ENCODE measurements around the gene C16orf96. TPM values are rescaled to one million over a fixed set of nuclear protein-coding genes. Genes with fewer than 3 reads are reported as not detected.

C16orf96 gene
- total and polyA plus RNA-seq, 2 of the 13 experiments (the other 11 are each of a cell fraction or from before 2014, with no cell fraction given), result 0.03 TPM; not detected in 1

DNA sequence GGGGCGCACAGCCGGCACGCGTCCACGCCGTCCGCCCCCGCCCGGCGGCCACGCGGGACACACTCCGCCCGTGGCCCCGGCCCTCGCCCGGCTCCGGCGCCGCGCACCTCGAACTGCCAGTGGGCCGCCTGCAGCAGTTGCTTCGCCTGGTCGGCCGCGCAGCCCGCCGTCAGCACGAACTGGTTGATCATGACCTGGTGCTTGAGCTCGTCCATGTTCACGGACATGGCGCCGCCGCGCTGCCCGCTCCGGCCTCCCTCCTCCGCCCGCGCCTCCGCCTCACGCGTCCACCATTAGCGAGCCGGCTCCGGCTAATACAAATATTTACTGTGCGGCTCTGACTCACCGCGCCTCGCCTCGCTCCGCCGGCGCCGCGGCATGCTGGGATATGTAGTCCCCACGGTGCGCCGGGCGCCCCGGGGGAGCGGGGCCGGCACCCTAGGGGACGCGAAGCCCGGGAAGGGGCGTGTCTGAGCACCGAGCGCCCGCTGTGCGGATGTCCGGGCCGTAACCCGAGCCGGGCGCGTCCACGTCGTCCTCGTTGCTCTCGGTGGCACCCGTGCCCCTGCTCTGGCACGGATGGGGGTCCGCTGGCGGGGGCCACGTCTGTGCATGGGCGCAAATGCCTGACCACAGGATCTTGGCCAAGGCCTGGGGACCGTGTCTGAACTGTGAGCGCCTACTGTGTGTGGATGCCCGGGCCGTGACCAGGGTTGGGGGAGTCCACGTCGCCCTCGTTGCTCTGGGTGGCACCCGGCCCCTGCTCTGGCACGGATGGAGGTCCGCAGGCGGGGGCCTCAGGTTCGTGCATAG is 58.6 kb downstream of the C16orf96 start, which contains the start of gene UBALD1 (continued):
- TF ChIP-seq, protein P1, sequence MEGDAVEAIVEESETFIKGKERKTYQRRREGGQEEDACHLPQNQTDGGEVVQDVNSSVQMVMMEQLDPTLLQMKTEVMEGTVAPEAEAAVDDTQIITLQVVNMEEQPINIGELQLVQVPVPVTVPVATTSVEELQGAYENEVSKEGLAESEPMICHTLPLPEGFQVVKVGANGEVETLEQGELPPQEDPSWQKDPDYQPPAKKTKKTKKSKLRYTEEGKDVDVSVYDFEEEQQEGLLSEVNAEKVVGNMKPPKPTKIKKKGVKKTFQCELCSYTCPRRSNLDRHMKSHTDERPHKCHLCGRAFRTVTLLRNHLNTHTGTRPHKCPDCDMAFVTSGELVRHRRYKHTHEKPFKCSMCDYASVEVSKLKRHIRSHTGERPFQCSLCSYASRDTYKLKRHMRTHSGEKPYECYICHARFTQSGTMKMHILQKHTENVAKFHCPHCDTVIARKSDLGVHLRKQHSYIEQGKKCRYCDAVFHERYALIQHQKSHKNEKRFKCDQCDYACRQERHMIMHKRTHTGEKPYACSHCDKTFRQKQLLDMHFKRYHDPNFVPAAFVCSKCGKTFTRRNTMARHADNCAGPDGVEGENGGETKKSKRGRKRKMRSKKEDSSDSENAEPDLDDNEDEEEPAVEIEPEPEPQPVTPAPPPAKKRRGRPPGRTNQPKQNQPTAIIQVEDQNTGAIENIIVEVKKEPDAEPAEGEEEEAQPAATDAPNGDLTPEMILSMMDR (CRISPR knock-in tag; IDR thresholded peaks at IDR 0.05), result no peak
- no peak for TF ChIP-seq HNF4G (IDR thresholded peaks at IDR 0.05; ENCODE audit: borderline replicate concordance, low read depth, low read length)
- no peak for TF ChIP-seq HNF4G (CRISPR knock-in tag; IDR thresholded peaks at IDR 0.05; ENCODE audit: borderline replicate concordance, low read depth)
- no peak for TF ChIP-seq HHEX (CRISPR knock-in tag; IDR thresholded peaks at IDR 0.05)
- TF ChIP-seq PPARG (CRISPR knock-in tag; conservative IDR thresholded peaks at IDR 0.05), result peak; percentile 56
- TF ChIP-seq ZNF607 (CRISPR knock-in tag; IDR thresholded peaks at IDR 0.05; ENCODE audit: borderline replicate concordance), result no peak
- TF ChIP-seq AGO2 (optimal IDR thresholded peaks at IDR 0.05; ENCODE audit: low read depth, low read length), result no peak
- TF ChIP-seq ZNF770 (CRISPR knock-in tag; IDR thresholded peaks at IDR 0.05), result peak; percentile 56; the same call in 1 of the 2 replicates
- TF ChIP-seq ZNF850 (CRISPR knock-in tag; conservative IDR thresholded peaks at IDR 0.05), result no peak
- TF ChIP-seq, protein P2, sequence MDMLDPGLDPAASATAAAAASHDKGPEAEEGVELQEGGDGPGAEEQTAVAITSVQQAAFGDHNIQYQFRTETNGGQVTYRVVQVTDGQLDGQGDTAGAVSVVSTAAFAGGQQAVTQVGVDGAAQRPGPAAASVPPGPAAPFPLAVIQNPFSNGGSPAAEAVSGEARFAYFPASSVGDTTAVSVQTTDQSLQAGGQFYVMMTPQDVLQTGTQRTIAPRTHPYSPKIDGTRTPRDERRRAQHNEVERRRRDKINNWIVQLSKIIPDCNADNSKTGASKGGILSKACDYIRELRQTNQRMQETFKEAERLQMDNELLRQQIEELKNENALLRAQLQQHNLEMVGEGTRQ (IDR thresholded peaks at IDR 0.05; ENCODE audit: low read depth, low read length), result no peak
- TF ChIP-seq, protein P2 (CRISPR knock-in tag; IDR thresholded peaks at IDR 0.05; ENCODE audit: borderline replicate concordance), result no peak; the same call in 1 of the 2 replicates
- peak; percentile 78 for TF ChIP-seq ESRRA (CRISPR knock-in tag; IDR thresholded peaks at IDR 0.05; ENCODE audit: low read depth)
- 0 out of 2 replicates have a peak, but pooled peaks have one; percentile 49 for TF ChIP-seq ZNF256 (CRISPR knock-in tag; conservative IDR thresholded peaks at IDR 0.05)
- no peak for TF ChIP-seq RBM39 (IDR thresholded peaks at IDR 0.05; ENCODE audit: low read depth, low read length, poor library complexity, severe bottlenecking)
- TF ChIP-seq, protein P3, sequence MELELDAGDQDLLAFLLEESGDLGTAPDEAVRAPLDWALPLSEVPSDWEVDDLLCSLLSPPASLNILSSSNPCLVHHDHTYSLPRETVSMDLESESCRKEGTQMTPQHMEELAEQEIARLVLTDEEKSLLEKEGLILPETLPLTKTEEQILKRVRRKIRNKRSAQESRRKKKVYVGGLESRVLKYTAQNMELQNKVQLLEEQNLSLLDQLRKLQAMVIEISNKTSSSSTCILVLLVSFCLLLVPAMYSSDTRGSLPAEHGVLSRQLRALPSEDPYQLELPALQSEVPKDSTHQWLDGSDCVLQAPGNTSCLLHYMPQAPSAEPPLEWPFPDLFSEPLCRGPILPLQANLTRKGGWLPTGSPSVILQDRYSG (CRISPR knock-in tag; IDR thresholded peaks at IDR 0.05), result no peak

All from HepG2 (cell line).